ENCODE measurements around the gene MTMR11. TPM values are rescaled to one million over a fixed set of nuclear protein-coding genes. Genes with fewer than 3 reads are reported as not detected.
A peak's percentile ranks its signal among the peaks of the same experiment; 100 is the strongest.

MTMR11 gene
- total and polyA plus RNA-seq, 2 of the 13 experiments (the other 11 are each of a cell fraction or from before 2014, with no cell fraction given): 0.49 to 2.8 TPM

DNA sequence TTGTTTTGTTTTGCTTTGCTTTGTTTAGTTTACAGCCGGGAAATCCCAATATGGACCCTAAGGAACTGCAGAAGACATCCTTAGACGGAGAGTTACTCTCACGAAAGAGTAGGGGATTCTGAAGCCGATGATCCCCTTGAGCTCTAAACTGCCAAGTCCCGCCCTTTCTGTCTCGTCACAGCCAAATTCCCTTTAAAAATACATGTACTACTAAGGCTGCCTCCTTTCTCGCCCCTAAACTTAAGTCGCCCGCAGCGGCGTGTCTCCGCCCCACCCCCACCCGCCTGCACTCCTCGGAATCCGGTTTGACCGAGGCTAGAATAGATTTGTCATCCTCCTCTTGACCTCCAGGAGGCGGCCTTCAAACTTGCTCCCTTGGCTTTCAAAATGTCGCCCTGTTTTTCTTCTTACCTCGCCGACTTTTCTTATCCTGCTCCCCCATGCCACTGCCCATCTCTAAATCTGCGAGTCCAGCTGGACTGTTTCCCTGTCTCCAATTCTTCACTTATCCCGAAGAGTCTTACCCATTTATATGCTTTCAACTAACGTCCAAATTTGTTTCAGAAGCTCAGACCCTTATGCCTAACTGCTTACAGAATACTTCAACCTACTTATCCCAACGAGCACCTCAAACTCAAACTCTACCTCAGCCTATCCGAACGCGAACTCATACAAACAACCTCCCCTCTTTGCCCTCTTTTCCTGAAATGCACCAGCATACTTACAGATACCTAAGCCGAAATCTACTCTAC, 48.3 kb downstream of the MTMR11 start (continued):
- 0 out of 2 replicates have a peak, but pooled peaks have one; percentile 33 for TF ChIP-seq ZNF34 (CRISPR knock-in tag; IDR thresholded peaks at IDR 0.05; ENCODE audit: borderline replicate concordance)
- 0 out of 2 replicates have a peak, but pooled peaks have one; percentile 6 for TF ChIP-seq FOXA3 (CRISPR knock-in tag; IDR thresholded peaks at IDR 0.05)

DNA sequence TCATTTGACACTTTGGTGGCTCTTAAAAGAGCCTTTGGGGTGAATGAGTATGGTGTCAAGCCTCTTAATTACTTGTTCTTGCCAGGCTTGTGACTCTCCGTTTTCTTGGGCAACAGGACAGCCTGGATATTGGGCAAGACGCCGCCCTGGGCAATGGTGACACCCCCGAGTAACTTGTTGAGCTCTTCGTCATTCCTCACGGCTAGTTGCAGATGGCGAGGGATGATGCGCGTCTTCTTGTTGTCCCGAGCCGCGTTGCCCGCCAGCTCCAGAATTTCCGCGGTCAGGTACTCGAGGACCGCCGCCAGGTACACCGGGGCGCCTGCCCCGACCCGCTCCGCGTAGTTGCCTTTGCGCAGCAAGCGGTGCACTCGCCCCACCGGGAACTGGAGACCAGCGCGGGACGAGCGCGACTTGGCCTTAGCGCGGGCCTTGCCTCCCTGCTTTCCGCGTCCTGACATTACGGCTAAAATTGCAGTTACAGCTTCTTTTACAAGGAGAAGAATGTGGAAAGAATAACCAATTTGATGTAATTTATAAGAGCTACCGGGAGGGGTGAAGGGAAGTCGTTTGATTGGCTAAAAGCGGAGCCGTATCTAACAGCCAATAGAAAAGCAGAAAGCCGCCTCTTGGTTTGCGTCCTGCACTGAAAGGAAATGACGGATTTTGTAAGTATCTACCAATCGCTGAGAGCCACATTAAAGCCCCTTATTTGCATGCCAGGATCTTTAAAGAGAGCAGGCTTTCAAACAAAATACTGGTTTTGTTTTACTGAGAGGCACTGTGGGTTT, 49.0 kb downstream of the MTMR11 start:
- Histone ChIP-seq H3K36me3 (replicated peaks in 1 of 2; ENCODE audit: control insufficient read depth in 1 of 2, insufficient read depth in 2 of 2, low read length in 2 of 2) (no peaks in the 10 kb centered on the region), H3K4me2 (ENCODE audit: low read depth, low read length) (peak overlapping the region; percentile 93), H3K4me3 (replicated peaks in 1 of 3; ENCODE audit: insufficient read depth in 1 of 3, low read depth in 2 of 3, low read length in 3 of 3) (peak overlapping the region; percentile 63 to 76 (median 68)), H3K9me3 (ENCODE audit: low read length) (no peaks in the 10 kb centered on the region), H4K20me1 (ENCODE audit: insufficient read depth, low read length) (no peaks in the 10 kb centered on the region), H3K27me3 (ENCODE audit: control insufficient read depth in 1 of 2, insufficient read depth in 2 of 2, low read length in 2 of 2) (no peaks in the 10 kb centered on the region; a peak in 1 of 5 replicates), H3K4me1 (ENCODE audit: insufficient read depth, low read length) (peaks cover 36% of the 10 kb centered on the region), H3K79me2 (ENCODE audit: insufficient read depth, low read length) (peaks cover 3% of the 10 kb centered on the region), H2AFZ (ENCODE audit: low read length) (no peak overlapping the region), H3K27ac (ENCODE audit: extremely low read length, insufficient read depth, low read length) (peak overlapping the region; percentile 95), H3K9ac (ENCODE audit: insufficient read depth, low read depth, low read length) (peak overlapping the region; percentile 87)
- POLR2A ChIA-PET: interaction anchor here (0.7 to 5.4 kb wide), 25 partner anchors 9 to 1652 kb away, joined by 3 to 74 read pairs (median 5); partner anchors contain the start of genes BOLA1, MTMR11, OTUD7B and PLEKHO1
- FAIRE-seq (peak; percentile 85), DNase-seq (ENCODE audit: low spot score) (peak; percentile 98), ATAC-seq (peak; percentile 63)
- CTCF ChIA-PET (ENCODE audit: low intra/inter-chr PET ratio, low total read pairs): interaction anchor here (1.2 to 1.5 kb wide), 2 partner anchors 55 to 299 kb away, joined by 5 to 6 read pairs; no protein-coding TSS in a partner anchor
- TSS peak; percentile 28 for BruUV-seq (replicated peaks)
- intact Hi-C loops (cut with micrococcal nuclease; ENCODE audit: unreplicated experiment) (loop anchor here (1.0 kb wide), 2 partner anchors 55 to 163 kb away; no protein-coding TSS in a partner anchor), in situ Hi-C loops (cut with HindIII; ENCODE audit: extremely low pct_ligation_motif_present, low pct_unique_long_range_greater_than_20kb) (no loop called here)
- under 1% methylated on average over 29 of the region's 46 CpGs for WGBS (ENCODE audit: low lambda C conversion rate)
- 0 out of 2 replicates have a peak, but pooled peaks have one; percentile 31 for TF ChIP-seq ZNF816 (CRISPR knock-in tag; IDR thresholded peaks at IDR 0.05; ENCODE audit: borderline replicate concordance)
- TF ChIP-seq ZFX (CRISPR knock-in tag; IDR thresholded peaks at IDR 0.05; ENCODE audit: low read depth): peak; percentile 45
- TF ChIP-seq FOXA3 (CRISPR knock-in tag; IDR thresholded peaks at IDR 0.05): no peak
- peak; percentile 72 for TF ChIP-seq GABPB1 (CRISPR knock-in tag; IDR thresholded peaks at IDR 0.05)
- TF ChIP-seq HIVEP1 (CRISPR knock-in tag; IDR thresholded peaks at IDR 0.05): 0 out of 2 replicates have a peak, but pooled peaks have one; percentile 25
- TF ChIP-seq, protein P1, sequence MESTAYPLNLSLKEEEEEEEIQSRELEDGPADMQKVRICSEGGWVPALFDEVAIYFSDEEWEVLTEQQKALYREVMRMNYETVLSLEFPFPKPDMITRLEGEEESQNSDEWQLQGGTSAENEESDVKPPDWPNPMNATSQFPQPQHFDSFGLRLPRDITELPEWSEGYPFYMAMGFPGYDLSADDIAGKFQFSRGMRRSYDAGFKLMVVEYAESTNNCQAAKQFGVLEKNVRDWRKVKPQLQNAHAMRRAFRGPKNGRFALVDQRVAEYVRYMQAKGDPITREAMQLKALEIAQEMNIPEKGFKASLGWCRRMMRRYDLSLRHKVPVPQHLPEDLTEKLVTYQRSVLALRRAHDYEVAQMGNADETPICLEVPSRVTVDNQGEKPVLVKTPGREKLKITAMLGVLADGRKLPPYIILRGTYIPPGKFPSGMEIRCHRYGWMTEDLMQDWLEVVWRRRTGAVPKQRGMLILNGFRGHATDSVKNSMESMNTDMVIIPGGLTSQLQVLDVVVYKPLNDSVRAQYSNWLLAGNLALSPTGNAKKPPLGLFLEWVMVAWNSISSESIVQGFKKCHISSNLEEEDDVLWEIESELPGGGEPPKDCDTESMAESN (CRISPR knock-in tag; conservative IDR thresholded peaks at IDR 0.05): no peak
- TF ChIP-seq RFX5 (IDR thresholded peaks at IDR 0.05; ENCODE audit: low read depth, low read length): no peak
- TF ChIP-seq MZF1 (CRISPR knock-in tag; IDR thresholded peaks at IDR 0.05; ENCODE audit: borderline replicate concordance): no peak
- TF ChIP-seq, protein P2, sequence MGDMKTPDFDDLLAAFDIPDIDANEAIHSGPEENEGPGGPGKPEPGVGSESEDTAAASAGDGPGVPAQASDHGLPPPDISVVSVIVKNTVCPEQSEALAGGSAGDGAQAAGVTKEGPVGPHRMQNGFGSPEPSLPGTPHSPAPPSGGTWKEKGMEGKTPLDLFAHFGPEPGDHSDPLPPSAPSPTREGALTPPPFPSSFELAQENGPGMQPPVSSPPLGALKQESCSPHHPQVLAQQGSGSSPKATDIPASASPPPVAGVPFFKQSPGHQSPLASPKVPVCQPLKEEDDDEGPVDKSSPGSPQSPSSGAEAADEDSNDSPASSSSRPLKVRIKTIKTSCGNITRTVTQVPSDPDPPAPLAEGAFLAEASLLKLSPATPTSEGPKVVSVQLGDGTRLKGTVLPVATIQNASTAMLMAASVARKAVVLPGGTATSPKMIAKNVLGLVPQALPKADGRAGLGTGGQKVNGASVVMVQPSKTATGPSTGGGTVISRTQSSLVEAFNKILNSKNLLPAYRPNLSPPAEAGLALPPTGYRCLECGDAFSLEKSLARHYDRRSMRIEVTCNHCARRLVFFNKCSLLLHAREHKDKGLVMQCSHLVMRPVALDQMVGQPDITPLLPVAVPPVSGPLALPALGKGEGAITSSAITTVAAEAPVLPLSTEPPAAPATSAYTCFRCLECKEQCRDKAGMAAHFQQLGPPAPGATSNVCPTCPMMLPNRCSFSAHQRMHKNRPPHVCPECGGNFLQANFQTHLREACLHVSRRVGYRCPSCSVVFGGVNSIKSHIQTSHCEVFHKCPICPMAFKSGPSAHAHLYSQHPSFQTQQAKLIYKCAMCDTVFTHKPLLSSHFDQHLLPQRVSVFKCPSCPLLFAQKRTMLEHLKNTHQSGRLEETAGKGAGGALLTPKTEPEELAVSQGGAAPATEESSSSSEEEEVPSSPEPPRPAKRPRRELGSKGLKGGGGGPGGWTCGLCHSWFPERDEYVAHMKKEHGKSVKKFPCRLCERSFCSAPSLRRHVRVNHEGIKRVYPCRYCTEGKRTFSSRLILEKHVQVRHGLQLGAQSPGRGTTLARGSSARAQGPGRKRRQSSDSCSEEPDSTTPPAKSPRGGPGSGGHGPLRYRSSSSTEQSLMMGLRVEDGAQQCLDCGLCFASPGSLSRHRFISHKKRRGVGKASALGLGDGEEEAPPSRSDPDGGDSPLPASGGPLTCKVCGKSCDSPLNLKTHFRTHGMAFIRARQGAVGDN (CRISPR knock-in tag; IDR thresholded peaks at IDR 0.05): peak; percentile 61
- TF ChIP-seq, protein P3, sequence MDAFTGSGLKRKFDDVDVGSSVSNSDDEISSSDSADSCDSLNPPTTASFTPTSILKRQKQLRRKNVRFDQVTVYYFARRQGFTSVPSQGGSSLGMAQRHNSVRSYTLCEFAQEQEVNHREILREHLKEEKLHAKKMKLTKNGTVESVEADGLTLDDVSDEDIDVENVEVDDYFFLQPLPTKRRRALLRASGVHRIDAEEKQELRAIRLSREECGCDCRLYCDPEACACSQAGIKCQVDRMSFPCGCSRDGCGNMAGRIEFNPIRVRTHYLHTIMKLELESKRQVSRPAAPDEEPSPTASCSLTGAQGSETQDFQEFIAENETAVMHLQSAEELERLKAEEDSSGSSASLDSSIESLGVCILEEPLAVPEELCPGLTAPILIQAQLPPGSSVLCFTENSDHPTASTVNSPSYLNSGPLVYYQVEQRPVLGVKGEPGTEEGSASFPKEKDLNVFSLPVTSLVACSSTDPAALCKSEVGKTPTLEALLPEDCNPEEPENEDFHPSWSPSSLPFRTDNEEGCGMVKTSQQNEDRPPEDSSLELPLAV (CRISPR knock-in tag; conservative IDR thresholded peaks at IDR 0.05; ENCODE audit: low read depth): no peak
